ENCODE results near the gene CGB7. TPM values are rescaled to one million over a fixed set of nuclear protein-coding genes. Genes with fewer than 3 reads are reported as not detected.

Gene CGB7
- total and polyA plus RNA-seq, 9 of the 15 experiments (the other 6 are each of a cell fraction or from before 2014, with no cell fraction given): not detected

- no peak for TF ChIP-seq TOE1 (IDR thresholded peaks at IDR 0.05; ENCODE audit: borderline replicate concordance)
- no peak for TF ChIP-seq TOE1 (CRISPR knock-in tag; IDR thresholded peaks at IDR 0.05; ENCODE audit: borderline replicate concordance, low read depth)
- TF ChIP-seq SPI1 (IDR thresholded peaks at IDR 0.05; ENCODE audit: borderline replicate concordance, low read depth, low read length): peak; percentile 89
- peak; percentile 59; the same call in 1 of the 2 replicates for TF ChIP-seq NKRF (IDR thresholded peaks at IDR 0.05; ENCODE audit: borderline replicate concordance)
- no peak for TF ChIP-seq ZEB2 (IDR thresholded peaks at IDR 0.05)
- TF ChIP-seq ATF1 (CRISPR knock-in tag; IDR thresholded peaks at IDR 0.05): no peak
- no peak for TF ChIP-seq ATF1 (tag; IDR thresholded peaks at IDR 0.05)
- TF ChIP-seq NR2C2 (CRISPR knock-in tag; IDR thresholded peaks at IDR 0.05): no peak
- no peak for TF ChIP-seq NR2C2 (tag; IDR thresholded peaks at IDR 0.05)
- no peak for TF ChIP-seq CXXC5 (CRISPR knock-in tag; IDR thresholded peaks at IDR 0.05)
- no peak for TF ChIP-seq HBP1 (CRISPR knock-in tag; IDR thresholded peaks at IDR 0.05)
- TF ChIP-seq ZNF197 (CRISPR knock-in tag; IDR thresholded peaks at IDR 0.05; ENCODE audit: low read depth): no peak
- no peak for TF ChIP-seq ZNF830 (CRISPR knock-in tag; IDR thresholded peaks at IDR 0.05)
- TF ChIP-seq KDM1A (IDR thresholded peaks at IDR 0.05): no peak
- no peak for TF ChIP-seq ZNF347 (CRISPR knock-in tag; IDR thresholded peaks at IDR 0.05; ENCODE audit: low read depth)
- no peak for TF ChIP-seq RNF219 (CRISPR knock-in tag; IDR thresholded peaks at IDR 0.05)
- TF ChIP-seq SMARCE1 (IDR thresholded peaks at IDR 0.05): 0 out of 2 replicates have a peak, but pooled peaks have one; percentile 23
- no peak for TF ChIP-seq CCNT2 (IDR thresholded peaks at IDR 0.05; ENCODE audit: borderline replicate concordance, extremely low read depth, insufficient read length, low read depth, low read length)
- no peak for TF ChIP-seq ZNF311 (CRISPR knock-in tag; IDR thresholded peaks at IDR 0.05)
- no peak for TF ChIP-seq ILF3 (IDR thresholded peaks at IDR 0.05; ENCODE audit: borderline replicate concordance)
- no peak for TF ChIP-seq HES1 (IDR thresholded peaks at IDR 0.05; ENCODE audit: low read depth)
- no peak for TF ChIP-seq MYC (IDR thresholded peaks at IDR 0.05; ENCODE audit: low read depth, low read length)
- no peak for TF ChIP-seq MYC (CRISPR knock-in tag; IDR thresholded peaks at IDR 0.05; ENCODE audit: borderline replicate concordance, low read depth)
- TF ChIP-seq PHF21A (IDR thresholded peaks at IDR 0.05; ENCODE audit: borderline replicate concordance, low read depth): no peak
Observed at GRCh38 chr19:49073514-49074378, 16.2 kb upstream of the CGB7 start (continued).
